Hematopoietic multipotent progenitor cell treated with erythropoietin and hydrocortisone succinate and interleukin-3 and kit ligand, for 15 days (in vitro differentiated cells): ENCODE data around the gene RNF115.
"Not testable (repeated sequence)": the region's sequence is repeated elsewhere in the genome, so short reads cannot be mapped to it uniquely, and the experiment has no call there.

Experiments used
- DNase-seq: peaks from one replicate; pipeline ENCODE4 v3.0.0-alpha.2; 2015; ENCODE audit warnings: low spot score

The RNF115 gene

DNA sequence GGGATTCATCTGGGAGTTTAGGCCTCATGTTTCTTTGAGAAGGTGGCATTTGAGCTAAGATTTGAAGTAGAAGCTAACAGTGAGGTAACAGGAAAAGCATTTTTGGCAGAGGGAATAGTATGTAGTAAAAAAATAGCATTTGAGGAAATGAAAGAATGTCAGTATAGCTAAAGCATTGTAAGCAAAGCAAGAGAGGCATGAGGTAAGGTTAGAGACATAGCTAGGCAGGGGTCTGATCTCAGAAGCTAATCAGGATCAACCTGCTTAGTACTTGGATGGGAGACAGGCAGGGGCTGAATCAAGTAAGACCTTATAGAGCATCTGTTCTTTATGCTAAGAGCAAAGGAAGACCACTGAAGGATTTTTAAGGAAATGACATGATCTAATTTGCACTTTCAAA, 4.1 kb upstream of the RNF115 start:
- no peak for DNase-seq

DNA sequence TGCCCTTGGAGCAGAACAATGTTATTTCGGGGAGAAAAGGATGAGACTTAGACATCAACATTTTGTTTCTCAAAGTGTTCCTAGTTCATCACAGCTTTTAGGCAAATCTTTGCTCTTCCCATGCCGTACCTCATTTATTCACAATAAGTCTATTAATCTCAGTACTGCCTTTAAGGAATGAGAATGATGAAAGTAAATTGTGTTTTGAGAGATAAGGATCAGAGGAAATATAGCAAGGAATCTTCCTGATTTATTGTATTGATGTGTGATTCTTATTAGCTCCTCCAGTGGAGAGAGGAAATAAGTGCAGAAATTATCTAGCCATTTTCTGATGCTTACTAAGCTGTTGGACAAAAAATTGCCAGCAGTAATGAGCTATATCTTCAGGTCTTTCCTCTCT, 2.1 kb upstream of the RNF115 start:
- peak; percentile 21 for DNase-seq

DNA sequence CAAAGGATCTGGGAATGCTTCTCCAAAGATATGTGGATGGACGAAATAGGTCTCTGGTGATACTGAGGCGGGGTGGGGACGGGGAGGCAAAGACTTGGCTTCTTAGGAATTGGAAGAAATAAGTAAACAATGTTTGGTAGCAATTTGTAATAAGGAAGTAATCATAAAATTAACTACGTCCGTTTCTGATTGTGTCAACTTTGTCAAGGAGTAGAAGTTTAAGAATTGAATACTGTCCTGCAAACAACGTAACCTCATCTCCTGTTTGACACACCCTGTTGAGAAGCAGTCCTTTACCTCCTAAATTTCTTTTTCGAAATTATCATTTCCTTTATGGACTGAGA, 576 bp upstream of the RNF115 start:
- peak; percentile 34 for DNase-seq

DNA sequence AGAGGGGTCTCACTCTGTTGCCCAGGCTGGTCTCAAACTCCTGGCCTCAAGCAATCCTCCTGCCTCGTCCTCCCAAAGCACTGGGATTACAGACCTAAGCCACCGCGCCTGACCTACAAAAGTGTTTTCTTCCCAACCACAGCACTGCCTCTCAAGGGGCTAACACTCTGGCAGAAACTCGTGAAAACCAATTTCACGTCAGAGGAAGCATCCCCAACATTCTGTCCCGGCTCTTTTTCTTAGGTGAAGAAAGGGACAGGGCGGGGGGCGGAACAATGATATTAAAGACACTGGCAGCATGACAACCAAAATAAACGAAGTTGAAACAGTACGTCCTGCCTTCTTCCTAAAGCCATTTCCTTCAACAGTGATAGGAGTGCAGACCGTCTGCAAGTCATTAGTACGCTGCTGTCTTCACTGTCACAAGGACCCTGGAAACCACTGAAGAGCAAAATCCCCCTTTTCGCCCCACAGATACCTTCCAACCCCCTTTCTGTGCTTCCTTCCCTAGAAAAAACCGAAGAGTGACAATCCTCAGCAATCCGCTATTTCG, 1.0 kb downstream of the RNF115 start:
- DNase-seq, result not testable (repeated sequence)

DNA sequence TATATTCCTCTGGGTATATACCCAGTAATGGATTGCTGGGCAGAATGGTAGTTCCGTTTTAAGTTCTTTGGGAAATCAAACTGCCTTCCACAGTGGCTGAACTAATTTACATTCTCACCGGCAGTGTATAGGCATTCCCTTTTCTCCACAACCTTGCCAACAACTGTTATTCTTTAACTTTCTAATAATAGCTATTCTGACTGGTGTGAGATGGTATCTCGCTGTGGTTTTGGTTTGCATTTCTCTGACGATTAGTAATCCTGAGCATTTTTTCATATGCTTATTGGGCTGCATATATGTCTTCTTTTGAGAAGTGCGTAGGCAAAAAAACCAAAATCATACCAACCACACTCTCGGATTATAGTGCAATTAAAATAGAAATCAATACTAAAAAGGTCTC, 5.8 kb downstream of the RNF115 start:
- not testable (repeated sequence) for DNase-seq

DNA sequence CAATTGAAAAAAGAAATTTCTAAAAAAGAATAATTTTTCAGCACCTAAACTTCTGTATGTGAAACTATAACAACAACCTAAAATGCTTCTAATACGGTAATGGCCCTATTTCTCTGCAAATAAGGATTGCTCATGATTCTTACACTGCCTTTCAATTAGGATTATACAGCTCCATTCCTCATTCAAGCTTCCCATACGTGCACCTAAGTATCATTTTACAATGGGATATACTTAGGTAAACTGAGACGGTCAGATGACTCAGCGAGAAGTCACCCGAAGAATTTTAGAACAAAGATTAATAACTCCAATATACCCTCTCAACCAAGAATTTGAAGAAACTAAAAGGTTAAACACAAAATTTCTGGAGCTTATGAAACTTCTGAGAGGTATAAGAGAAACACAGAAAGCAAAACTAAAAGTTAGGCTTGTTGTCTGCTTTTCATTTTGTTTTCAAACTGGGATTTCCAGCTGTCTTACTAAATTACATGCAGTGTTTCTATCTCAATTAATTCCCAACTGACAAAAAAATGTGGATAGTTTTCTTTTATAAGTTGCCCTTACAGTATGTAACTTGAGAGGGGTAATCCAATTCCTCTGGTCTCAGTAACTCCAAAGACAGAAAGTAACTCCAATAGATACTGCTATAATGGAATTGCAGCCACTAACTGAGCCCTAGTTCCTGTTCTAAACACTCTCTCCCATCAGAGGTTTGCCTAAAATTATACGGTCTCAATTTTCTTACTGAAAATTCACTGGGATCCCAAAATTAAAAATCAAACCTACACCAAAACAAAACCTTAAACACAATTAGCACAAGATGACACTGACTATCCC, 10.7 kb downstream of the RNF115 start:
- not testable (repeated sequence) for DNase-seq

DNA sequence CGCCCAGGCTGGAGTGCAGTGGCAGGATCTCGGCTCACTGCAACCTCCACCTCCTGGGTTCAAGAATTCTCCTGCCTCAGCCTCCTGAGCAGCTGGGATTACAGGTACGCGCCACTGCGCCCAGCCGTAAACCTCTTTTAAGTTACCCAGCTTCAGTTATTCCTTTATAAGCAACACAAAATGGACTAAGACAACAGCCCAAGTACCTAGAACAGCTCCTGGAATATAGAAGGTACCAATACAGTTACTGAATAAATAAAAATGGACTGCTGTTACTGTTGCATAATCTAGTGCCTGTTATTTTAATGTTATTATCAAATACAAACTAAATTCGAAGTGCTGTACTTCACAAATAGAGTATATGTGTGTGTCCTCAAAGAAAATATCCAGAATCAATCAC, 17.1 kb downstream of the RNF115 start:
- no peak for DNase-seq

DNA sequence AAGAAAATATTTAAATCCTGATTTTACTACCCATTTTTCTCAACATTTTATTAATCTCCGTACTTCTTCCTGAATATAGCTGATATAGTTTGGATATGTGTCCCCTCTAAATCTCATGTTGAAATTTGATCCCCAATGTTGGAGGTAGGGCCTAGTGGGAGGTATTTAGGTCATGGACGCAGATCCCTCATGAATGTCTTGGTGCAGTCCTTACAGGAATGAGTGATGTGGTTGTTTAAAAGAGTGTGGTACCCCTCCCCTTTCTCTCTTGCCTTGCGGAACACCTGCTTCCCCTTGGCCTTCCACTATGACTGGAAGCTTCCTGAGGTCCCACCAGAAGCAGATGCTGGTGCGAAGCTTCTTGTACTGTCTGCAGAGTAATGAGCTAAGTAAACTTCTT, 17.5 kb downstream of the RNF115 start:
- DNase-seq, result no peak

DNA sequence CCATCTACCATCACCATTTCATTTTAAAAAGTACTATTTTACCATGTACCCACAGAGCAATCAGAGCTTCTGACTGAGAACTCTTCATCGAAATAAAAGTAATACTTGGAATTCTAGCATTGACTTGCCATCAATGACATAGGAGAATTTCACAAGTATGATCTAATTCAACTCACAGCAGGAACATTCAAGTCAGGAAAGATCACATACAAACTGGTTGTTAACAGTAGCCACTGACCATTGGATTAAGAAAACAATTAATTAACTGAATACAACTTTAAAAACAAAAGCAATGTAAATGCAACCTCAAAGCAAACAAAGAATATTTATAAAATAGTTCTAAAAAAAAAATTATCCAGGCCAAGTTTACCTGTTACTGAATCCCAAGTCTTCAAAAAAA, 18.8 kb downstream of the RNF115 start:
- no peak for DNase-seq

DNA sequence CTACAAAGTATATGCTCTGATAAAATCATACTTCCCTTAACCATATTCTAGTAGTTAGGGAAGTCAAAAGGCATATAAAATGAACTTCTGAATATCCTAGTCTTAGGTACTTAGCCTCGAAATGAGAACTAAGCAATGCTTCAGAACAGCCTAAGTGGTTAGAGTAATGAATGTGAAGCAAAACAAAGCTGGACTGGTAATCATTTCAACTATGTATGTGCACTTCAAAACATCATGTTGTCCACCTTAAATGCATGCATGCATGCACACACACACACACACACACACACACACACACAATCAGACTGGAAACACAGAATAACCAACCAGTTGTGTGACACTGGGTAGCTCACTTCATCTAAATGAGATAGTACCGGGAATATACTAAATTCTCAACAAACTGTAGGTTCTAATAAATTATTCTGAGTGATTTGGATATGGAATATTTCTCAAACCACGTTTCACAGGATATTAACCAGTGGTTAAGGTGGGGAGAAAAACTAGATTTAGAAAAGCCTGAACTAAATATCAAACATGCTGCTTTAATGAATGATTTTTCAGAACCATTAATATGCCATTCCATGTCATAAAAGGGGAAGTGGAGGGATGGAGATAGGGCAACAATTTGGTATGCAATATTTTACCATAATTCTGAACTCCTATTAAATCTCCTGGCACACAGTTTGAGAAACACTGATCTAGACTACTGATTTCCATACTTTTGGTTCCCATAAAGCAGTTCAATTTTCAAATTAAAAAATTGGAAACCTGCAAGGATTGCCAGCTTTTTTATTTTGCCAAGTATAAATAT, 19.5 kb downstream of the RNF115 start:
- DNase-seq, result no peak

DNA sequence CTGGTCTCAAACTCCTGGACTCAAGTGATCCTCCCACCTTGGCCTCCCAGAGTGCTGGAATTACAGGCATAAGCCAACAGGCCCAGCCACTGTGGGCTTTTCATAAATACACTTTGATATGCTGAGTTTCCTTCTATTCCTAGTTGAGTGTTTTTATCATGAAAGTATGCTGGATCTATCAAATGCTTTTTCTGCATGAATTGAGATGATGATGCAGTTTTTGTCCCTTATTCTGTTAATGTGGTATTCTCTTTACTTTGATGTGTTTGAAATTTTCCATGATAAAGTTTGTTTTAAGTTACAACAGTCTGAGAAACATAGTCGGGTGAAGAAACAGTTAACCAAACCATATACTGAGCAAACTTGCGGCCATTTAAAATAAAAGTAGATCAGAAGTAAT, 24.1 kb downstream of the RNF115 start:
- no peak for DNase-seq

DNA sequence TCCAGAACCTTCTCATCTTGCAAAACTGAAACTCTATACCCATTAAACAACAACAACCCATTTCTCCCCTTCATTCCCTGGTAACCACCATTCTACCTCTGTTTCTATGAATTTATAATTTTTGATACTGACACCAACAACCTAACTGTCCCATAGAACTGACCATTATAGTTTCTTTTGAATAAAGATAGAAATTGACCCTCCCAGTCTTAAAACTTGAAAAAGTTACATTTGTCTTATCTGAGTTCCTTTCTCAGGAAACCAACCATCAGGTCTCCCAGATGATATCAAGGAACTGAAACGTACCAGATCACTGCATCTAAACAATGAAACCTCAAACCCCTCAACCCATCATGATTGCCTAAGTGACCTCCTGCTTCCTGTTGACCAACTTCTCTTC, 27.1 kb downstream of the RNF115 start:
- no peak for DNase-seq

DNA sequence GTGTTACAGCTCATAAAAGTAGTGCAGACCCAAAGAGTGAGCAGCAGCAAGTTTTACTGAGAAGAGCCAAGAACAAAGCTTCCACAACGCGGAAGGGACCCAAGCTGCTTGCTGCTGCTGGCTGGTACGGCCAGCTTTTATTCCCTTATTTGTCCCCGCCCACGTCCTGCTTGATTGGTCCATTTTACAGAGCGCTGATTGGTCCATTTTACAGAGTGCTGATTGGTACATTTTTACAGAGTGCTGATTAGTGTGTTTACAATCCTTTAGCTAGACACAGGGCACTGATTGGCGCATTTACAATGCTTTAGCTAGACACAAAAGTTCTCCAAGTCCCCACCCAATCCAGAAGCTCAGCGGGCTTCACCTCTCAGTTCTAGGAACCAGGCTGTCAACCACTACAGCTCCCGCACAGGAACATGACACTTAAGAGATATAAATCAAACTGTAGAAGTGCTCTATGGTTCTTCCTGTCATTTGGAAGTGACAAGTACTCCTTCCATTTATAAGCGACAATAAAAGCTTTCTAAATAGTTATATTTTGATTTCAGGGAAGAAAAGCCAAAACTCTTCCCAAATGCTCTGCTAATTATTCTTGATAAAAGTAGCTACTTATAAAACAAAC, 28.5 kb downstream of the RNF115 start:
- no peak for DNase-seq

DNA sequence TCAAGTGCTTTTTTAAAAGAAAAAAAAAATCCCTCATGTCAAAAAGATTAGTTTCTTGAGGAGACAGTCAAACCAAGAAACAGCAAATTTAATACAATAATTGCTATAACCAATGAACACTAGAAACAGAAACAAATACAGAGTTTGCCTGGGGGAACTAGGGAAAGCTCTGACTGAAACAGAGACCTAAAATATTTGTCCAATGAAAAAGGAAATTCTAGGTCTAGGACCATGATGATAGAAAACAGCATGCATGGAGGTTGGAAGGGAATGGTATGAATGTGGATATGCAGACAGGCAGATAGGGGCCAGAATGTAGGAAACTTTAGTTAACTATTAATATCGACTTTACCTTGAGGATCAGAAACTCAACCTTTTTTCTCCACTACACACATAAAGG, 31.4 kb downstream of the RNF115 start:
- no peak for DNase-seq

DNA sequence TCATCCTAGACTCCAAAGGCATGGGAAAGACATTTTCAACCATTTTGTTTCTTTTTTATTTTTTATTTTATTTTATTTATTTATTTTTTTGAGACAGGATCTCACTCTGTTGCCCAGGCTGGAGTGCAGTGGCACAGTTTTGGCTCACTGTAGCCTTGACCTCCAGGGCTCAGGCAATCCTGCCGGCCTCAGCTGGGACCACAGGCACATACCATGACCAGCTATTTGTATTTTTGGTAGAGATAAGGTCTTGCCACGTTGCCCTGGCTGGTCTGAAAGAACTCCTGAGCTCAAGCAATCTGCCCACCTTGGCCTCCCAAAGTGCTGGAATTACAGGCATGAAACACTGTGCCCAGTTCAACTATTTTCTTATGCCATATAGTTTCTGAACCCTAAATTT, 32.0 kb downstream of the RNF115 start:
- not testable (repeated sequence) for DNase-seq

DNA sequence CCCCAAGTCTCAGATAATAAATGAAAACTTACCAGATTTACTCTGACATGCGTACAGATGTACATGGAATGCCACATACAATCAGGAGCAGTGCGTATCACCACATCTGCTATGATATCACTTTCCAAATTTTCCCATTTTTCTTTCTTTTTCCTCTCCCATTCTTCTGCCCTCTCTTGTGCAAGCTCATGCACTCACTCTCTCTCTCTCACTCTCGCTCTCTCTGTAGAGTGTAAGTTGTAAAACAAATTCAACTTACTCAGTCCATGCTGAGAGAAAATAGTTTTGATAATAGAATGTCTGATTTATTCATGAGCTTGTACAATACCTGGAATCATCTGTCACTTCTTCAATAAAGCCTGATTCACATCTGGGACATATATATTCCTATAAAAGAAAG, 35.3 kb downstream of the RNF115 start:
- DNase-seq, result no peak

DNA sequence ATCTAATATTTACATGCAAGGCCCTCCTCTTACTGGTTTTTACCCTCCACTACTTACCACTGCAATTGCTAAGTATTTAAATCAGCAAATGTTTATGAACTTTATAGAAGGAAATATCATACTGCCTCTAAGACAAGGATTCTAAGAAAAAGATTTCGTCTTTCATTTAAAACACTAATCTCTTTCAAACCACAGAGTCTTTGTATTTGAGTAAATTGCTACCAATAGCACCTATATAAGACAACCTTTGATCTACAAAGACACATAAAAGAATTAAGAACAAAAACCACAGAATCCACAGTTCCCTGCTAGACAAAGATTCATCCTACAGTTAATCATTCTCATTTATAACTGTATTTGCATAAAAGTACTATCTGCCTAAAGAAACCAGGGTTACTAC, 37.6 kb downstream of the RNF115 start:
- DNase-seq, result no peak

DNA sequence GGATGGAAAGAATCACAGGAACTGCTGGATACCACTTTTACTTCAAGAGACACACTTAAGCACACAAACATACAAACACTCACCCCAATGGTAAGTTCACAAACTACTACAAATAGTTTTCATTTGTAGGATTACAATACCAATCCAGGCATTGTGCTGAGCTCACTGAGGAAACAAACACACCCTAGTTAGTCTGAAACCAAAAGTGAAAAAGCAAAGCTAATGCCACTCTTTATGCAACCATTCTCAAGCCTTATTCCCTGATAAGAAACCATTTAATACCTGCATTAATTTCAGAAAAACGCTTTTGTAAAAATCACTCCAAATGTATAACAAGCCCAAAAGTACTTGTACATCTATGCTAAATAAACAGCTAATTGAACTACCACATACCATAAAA, 38.3 kb downstream of the RNF115 start:
- DNase-seq, result no peak

DNA sequence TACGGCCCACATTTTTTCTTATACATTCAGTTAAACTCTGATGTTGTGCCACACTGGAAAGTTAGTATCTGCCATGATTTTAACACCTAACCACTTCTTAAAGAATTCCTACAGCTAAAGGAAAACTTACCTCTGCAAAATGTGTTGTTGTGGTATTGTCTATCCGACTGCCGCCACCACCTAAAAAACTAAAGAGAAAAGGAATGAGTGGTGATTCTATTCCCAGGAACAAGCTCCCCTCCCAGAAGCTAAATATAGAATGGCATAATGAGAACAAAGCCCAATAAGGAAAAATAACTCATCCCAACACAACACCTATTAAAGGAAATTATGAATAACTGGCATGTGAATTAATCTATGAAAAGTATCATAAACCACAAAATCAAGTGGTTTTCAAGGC, 39.5 kb downstream of the RNF115 start:
- no peak for DNase-seq

DNA sequence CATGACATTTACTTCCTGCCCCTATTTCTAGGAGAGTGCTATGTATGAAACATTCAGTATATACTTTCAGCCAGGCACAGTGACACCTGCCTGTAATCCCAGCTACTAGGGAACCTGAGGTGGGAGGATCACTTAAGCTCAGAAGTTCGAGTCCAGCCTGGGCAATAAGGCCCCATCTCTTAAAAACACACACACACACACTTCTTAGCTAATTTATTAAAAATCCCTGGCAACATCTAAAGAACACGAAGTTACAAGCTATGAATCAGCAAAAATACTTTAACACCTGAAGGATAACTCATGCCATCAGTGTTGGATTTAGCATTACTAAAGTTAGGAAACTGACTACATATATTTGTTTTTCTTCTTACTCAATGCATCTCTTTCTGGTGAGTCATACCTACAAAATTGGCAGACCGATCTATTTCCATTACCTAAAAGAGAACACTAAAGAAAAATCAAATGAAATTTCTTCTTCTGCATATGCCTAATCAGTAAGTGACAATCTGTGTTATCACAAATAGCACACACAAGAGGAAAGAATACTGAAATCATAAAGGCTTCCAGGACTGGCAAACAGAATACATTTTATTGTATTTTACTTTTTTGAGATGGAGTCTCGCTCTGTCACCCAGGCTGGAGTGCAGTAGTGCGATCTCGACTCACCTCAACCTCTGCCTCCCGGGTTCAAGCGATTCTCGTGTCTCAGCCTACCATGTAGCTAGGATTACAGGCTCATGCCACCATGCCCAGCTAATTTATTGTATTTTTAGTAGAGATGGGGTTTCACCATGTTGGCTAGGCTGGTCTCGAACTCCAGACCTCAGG, 41.4 kb downstream of the RNF115 start:
- no peak for DNase-seq

DNA sequence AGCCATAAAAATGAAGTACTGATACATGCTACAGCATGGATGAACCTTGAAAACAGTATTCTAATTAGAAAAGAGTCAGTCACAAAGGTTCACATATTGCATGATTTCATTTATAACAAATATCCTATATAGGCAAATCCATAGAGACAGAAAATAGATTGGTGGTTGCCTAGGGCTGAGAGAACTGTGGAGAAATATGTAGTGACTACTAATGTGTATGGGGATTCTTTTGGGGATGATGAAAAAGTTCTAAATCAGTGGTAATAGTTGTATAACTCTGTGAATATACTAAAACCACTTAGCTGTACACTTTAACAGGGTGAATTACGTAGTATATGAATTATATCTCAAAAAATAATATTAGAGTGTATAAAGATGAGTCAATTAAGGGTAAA, 45.8 kb downstream of the RNF115 start:
- DNase-seq, result no peak
